Measurements from ENCODE around the gene ARID3B. TPM values are rescaled to one million over a fixed set of nuclear protein-coding genes. Genes with fewer than 3 reads are reported as not detected.

Gene ARID3B
- total RNA-seq, 1 experiment from 2014 or later = 101 TPM

DNA sequence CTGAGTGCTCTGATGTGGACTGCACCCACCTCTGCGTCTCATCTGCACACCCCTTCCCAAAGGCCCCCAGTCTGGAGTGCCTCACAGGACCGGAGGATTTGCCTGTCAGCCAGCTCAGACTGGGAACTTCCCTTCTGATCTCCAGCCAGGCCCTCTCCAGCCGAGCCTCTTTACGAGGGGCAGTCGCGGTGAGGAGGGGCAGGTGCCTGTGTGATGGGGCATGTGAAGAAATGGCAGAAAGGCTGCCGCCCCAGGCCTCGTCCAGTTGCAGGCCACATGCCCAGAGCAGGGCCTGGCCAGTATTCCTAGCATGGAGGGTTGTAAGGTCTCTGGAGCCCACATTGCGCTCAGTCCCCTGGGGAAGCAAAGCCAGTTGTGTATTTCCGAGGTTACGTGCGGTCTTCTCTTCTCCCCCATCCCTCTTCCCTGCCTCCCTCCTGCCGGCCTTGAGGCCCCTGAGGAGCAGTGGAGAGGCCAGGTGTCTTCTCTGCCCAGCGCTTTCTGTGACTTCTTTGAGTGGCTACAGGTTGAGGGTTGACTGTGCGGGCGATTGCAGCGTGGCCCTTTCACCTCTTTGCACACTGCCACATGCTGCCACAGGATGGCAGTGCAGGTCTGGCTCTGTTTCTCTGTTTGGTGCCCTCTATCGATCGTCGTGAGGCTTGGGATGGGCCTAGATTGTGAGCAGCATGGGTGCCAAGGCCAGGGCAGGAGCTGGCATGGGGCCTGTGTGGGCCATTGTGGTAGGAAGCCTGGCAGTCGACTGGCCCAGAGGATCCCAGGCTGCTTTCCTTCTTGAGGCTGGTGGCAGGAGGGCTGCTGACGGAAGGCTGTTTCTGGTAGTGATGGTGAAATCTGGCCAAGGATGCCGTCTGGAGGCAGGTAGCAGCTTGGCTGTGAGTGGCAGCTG lies 79.9 kb downstream of the ARID3B start:
- peak overlapping the region; percentile 71 to 85 (median 81); a peak in 5 of 7 replicates for H3K27ac Mint-ChIP-seq
- no peak overlapping the region for H2BK20ac ChIP-seq (ENCODE audit: low read depth, low read length, poor library complexity, severe bottlenecking)
- H4K91ac ChIP-seq (ENCODE audit: insufficient read length, low read depth, low read length) = no peak overlapping the region
- H3K4ac ChIP-seq (ENCODE audit: low read depth, low read length) = no peak overlapping the region
- no peak overlapping the region for H2BK12ac ChIP-seq (ENCODE audit: insufficient read length, low read depth, low read length)
- peaks cover 24% of the 10 kb centered on the region; the same call in 1 of the 2 replicates for H3K79me2 ChIP-seq (ENCODE audit: insufficient read depth, low read length)
- no peak overlapping the region for H3K23ac ChIP-seq (ENCODE audit: insufficient read length, low read depth, low read length)
- no peaks in the 10 kb centered on the region for H4K20me1 ChIP-seq (ENCODE audit: control insufficient read depth, insufficient read depth, insufficient read length)
- no peak overlapping the region for H3K56ac ChIP-seq (ENCODE audit: insufficient read length, low read depth, low read length)
- H2AFZ ChIP-seq (ENCODE audit: low read length) = no peak overlapping the region
- H2AK5ac ChIP-seq (ENCODE audit: insufficient read length, low read length) = no peak overlapping the region
- peaks cover 12% of the 10 kb centered on the region for H3K79me1 ChIP-seq (ENCODE audit: insufficient read depth, low read depth, low read length, poor library complexity, severe bottlenecking)
- H3K9ac ChIP-seq (ENCODE audit: extremely low read depth, insufficient read length, low read length) = no peak overlapping the region
- H3K27me3 ChIP-seq (ENCODE audit: insufficient read depth, low read length) = no peaks in the 10 kb centered on the region
- no peak overlapping the region for H2BK120ac ChIP-seq (ENCODE audit: low read depth, low read length, poor library complexity, severe bottlenecking)
- H3K4me1 Mint-ChIP-seq = peaks cover 22 to 27% of the 10 kb centered on the region in 2 experiments
- H3K4me2 ChIP-seq (ENCODE audit: insufficient read depth, insufficient read length, low read length) = no peak overlapping the region
- no CpG with 5 or more reads among the region's 23 CpGs for WGBS (ENCODE audit: extremely low coverage, insufficient read length, low lambda C conversion rate)
- no peak overlapping the region for H3K27ac ChIP-seq (ENCODE audit: insufficient read length, low read depth, low read length)
- no peak overlapping the region for H2BK15ac ChIP-seq (ENCODE audit: low read depth, low read length)
- H4K8ac ChIP-seq (replicated peaks; ENCODE audit: insufficient read length, low read depth, low read length) = no peak overlapping the region
- peaks cover 6% of the 10 kb centered on the region for H3K23me2 ChIP-seq (ENCODE audit: insufficient read length, low read depth, low read length, poor library complexity, severe bottlenecking)
- no peak overlapping the region for H4K5ac ChIP-seq (ENCODE audit: insufficient read length, low read depth, low read length)
- no peaks in the 10 kb centered on the region for H3K9me3 Mint-ChIP-seq
- H3K4me1 ChIP-seq (ENCODE audit: insufficient read depth, low read length) = no peaks in the 10 kb centered on the region
- peak overlapping the region in 1 of 2 experiments; percentile 31; a peak in 2 of 5 replicates for H3K4me3 Mint-ChIP-seq
- H3K27me3 Mint-ChIP-seq (ENCODE audit: low read depth) = no peaks in the 10 kb centered on the region; the same call in 1 of the 2 replicates
- H3K36me3 Mint-ChIP-seq (ENCODE audit: insufficient read depth in 1 of 3, low read depth in 3 of 3) = peaks cover 51 to 68% (median 67%) of the 10 kb centered on the region in 3 experiments; a peak in 6 of 7 replicates
- peak; percentile 90 for DNase-seq
- H3K18ac ChIP-seq (ENCODE audit: insufficient read length, low read depth, low read length) = no peak overlapping the region
- H3K9me3 ChIP-seq (ENCODE audit: control insufficient read depth, low read depth, low read length) = no peaks in the 10 kb centered on the region
- no peak overlapping the region for H2BK5ac ChIP-seq (ENCODE audit: insufficient read length, low read length)
- TF ChIP-seq, protein P1, sequence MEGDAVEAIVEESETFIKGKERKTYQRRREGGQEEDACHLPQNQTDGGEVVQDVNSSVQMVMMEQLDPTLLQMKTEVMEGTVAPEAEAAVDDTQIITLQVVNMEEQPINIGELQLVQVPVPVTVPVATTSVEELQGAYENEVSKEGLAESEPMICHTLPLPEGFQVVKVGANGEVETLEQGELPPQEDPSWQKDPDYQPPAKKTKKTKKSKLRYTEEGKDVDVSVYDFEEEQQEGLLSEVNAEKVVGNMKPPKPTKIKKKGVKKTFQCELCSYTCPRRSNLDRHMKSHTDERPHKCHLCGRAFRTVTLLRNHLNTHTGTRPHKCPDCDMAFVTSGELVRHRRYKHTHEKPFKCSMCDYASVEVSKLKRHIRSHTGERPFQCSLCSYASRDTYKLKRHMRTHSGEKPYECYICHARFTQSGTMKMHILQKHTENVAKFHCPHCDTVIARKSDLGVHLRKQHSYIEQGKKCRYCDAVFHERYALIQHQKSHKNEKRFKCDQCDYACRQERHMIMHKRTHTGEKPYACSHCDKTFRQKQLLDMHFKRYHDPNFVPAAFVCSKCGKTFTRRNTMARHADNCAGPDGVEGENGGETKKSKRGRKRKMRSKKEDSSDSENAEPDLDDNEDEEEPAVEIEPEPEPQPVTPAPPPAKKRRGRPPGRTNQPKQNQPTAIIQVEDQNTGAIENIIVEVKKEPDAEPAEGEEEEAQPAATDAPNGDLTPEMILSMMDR (conservative IDR thresholded peaks at IDR 0.05) = peak; percentile 98
- no peak overlapping the region for H3T11ph ChIP-seq (ENCODE audit: low read length)
- no peak overlapping the region; the same call in 1 of the 2 replicates for H3K14ac ChIP-seq (ENCODE audit: insufficient read depth, low read length)
